ENCODE measurements around the gene BTK.

DNA sequence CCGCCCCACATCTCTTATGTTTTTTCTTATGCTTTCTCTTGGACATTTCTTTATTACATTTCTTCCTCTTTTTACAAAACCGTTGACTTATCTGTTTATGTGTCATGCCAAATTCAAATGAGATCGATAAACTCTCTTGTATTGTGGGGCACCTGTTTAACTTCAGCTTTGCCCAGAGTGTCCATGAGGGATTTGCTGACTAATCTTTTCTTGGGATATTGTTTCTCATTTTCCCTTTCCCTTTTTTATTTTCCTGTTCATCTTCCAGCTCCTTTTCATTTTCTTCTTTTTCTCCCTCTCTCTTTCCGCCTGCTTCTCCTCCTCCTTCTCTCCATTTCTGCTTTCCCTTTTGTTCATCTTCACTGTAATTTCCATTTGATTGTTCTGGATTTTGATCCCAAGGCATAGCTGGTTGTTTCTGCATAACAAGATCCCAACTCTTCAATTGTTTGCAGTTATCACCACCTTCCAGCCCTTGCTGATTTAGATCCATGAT is 48.2 kb downstream of the BTK start:
- TF ChIP-seq, protein P1, sequence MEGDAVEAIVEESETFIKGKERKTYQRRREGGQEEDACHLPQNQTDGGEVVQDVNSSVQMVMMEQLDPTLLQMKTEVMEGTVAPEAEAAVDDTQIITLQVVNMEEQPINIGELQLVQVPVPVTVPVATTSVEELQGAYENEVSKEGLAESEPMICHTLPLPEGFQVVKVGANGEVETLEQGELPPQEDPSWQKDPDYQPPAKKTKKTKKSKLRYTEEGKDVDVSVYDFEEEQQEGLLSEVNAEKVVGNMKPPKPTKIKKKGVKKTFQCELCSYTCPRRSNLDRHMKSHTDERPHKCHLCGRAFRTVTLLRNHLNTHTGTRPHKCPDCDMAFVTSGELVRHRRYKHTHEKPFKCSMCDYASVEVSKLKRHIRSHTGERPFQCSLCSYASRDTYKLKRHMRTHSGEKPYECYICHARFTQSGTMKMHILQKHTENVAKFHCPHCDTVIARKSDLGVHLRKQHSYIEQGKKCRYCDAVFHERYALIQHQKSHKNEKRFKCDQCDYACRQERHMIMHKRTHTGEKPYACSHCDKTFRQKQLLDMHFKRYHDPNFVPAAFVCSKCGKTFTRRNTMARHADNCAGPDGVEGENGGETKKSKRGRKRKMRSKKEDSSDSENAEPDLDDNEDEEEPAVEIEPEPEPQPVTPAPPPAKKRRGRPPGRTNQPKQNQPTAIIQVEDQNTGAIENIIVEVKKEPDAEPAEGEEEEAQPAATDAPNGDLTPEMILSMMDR (IDR thresholded peaks at IDR 0.05), result no peak
- no peak for TF ChIP-seq POLR2A (IDR thresholded peaks at IDR 0.05)

All from lower leg skin (tissue), 3 donors.